NOMO-1 (cell line): ENCODE results near the gene HRH1.

ENCODE experiments used
- DNase-seq, 2 experiments: peaks; one replicate each; lab custom pipeline; 2025; ENCODE audit not compliant: unreplicated experiment in 2 of 2; lab: John Stamatoyannopoulos, UW

The HRH1 gene

DNA sequence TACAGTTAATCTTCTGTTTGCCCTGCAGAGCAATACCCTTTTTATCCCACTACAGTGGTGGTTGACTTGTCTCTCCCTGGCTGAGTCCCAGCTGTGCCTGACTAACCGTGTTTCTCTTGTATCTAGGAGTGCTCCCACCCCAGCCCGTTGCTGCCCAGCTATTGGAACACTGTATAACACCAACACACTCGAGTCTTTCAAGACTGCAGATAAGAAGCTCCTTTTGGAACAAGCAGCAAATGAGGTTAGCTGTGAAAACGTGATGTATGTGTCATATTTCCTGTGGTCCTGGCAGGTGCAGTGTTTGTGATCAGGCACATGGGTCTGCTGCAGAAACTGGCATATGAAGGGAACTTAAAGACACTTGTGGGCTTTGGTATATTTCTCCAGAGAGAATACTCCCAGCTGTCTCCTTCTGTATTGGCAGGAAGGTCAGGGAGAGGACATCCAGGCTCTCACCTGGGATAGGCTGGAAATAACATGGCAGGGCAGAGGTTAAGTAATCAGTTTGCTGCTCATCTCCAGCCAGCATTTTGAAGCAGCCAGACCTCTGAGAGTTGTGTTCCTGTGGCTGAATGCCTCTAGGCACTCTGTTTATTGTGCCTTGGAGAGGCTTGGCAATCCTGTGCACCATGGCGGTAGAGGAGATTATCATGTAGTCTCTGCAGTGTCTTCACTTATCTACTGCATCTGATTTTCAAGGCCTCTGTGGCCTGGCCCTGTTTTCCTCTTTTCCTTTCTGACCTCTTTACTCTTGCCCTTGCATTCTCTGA, 152.7 kb downstream of the HRH1 start:
- DNase-seq = no peak

DNA sequence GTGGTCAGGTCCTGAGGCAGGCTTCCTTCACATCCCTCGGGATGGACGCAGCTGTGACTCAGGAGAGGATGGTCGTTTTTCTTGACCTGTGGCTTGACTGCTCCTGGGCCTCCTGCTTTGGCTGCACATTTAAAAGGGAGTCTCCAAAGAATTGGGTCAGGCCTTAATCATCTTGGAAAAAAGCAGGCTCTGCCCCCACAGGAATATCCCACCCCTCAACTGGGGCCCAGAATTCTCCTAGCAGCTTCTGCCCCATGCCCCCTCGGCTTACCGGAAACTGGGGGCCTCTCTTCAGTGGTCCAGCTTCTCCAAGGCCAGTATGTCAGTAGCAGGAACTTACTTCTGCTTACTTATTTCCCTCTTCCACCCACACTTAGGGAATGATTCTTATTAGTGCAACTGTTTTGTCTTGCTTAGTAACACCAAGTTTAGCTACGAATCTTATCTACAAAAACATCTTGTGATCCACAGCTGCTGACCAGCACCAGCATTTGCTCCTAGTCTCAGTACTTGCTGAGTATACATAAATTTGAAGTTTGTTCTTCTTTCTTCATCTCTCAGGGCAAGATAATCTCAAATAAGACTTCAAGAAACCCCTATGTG, 153.6 kb downstream of the HRH1 start:
- no peak for DNase-seq

DNA sequence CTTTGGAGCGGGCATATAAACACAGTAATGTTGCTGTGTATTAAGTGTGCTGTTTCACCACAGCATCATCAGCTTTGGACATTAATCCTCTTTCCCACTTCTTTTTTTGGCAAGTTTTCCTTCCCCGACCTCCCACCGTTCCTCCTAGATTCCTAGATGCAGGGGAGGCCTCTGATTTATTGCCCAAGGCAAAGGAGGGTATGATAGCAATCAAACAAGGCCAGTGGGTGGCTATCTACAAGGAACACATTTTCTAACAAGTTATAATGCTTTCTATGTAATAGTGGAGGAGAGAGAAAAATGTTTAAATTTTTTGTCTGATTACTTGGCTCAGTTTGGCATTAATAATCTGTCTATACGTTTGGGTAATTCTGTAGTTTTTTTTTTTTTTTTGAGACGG, 156.0 kb downstream of the HRH1 start:
- DNase-seq = no peak

DNA sequence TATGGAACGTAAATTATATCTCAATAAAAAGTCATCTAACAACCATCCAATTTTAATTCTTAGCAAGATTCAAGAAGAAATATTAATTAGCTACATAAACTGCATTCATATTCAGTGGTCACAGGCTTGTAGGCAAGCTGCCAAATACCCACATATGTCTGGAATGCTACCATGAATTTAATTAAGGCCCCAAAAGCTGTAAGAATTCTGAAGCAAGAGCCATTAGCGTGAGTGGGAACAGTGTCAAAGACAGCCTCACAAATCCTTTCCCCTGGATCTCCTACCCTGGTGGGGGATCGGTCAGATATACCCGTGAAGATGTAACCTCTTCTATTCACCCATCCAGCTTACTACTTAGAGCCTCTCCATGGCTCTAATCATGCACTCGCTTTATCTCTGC, 157.9 kb downstream of the HRH1 start:
- DNase-seq = no peak
